ENCODE results near the gene ALDH9A1. TPM values are rescaled to one million over a fixed set of nuclear protein-coding genes. Genes with fewer than 3 reads are reported as not detected.

Gene ALDH9A1
- total and polyA plus RNA-seq, 10 of the 15 experiments (the other 5 are each of a cell fraction or from before 2014, with no cell fraction given): 25.7 to 106 (median 36.3) TPM

DNA sequence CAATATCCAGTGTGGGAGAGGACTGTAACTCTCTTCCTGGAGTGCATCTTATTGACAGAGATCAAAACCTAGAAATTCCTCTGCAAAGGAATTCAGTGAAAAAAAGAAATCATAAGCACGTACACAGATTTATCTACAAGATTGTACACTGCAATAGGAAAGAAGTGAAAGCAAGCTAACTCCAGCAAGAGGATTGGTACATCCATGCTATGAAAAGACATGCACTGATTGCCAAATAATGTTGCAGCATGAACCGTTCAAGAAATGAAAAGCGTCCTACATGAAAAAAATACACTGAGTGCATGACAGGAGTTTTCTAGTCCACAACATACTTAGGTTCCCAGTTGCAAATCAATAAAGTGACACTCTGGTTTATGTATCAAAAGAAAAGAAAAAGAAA is 69.2 kb downstream of the ALDH9A1 start:
- Histone ChIP-seq H3K4me2 (ENCODE audit: control insufficient read depth, insufficient read depth) (no peak overlapping the region), H3K9me3 (replicated peaks; ENCODE audit: control insufficient read depth, insufficient read depth, low read length) (no peaks in the 10 kb centered on the region), H3K79me2 (ENCODE audit: control insufficient read depth, insufficient read depth, low read length) (peaks cover 6% of the 10 kb centered on the region), H4K20me1 (ENCODE audit: control insufficient read depth, insufficient read depth) (no peaks in the 10 kb centered on the region), H3K27me3 (replicated peaks in 1 of 2; ENCODE audit: control insufficient read depth in 2 of 2, insufficient read depth in 2 of 2, low read length in 1 of 2) (no peaks in the 10 kb centered on the region), H3K4me1 (ENCODE audit: control insufficient read depth, insufficient read depth, low read length) (peaks cover 15% of the 10 kb centered on the region), H3K36me3 (ENCODE audit: control insufficient read depth in 2 of 2, insufficient read depth in 2 of 2, low read length in 1 of 2) (no peaks in the 10 kb centered on the region), H3K9ac (ENCODE audit: control insufficient read depth, insufficient read depth, low read length) (no peak overlapping the region), H3K4me3 (no peak overlapping the region), H2AFZ (ENCODE audit: control insufficient read depth, low read depth, low read length) (no peak overlapping the region), H3K27ac (ENCODE audit: control insufficient read depth, insufficient read depth) (no peak overlapping the region)
- intact Hi-C loops (cut with micrococcal nuclease; ENCODE audit: unreplicated experiment): no loop called here
- TF ChIP-seq CBX5 (IDR thresholded peaks at IDR 0.05; ENCODE audit: low read depth): no peak
- TF ChIP-seq, protein P1, sequence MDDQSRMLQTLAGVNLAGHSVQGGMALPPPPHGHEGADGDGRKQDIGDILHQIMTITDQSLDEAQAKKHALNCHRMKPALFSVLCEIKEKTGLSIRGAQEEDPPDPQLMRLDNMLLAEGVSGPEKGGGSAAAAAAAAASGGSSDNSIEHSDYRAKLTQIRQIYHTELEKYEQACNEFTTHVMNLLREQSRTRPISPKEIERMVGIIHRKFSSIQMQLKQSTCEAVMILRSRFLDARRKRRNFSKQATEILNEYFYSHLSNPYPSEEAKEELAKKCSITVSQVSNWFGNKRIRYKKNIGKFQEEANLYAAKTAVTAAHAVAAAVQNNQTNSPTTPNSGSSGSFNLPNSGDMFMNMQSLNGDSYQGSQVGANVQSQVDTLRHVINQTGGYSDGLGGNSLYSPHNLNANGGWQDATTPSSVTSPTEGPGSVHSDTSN (IDR thresholded peaks at IDR 0.05; ENCODE audit: insufficient replicate concordance, low read depth, low read length): no peak
- TF ChIP-seq CBFB (IDR thresholded peaks at IDR 0.05; ENCODE audit: low read depth): no peak
- no peak for TF ChIP-seq JUND (IDR thresholded peaks at IDR 0.05; ENCODE audit: low read depth, low read length)
- no peak for DNase-seq (ENCODE audit: low read depth, low spot score)
- CTCF ChIA-PET: no interaction called here
- SMC1A ChIA-PET (ENCODE audit: uncharacterized antibody, unreplicated experiment): interaction anchor here (0.5 kb wide), 1 partner anchor 58 kb away, joined by 3 read pairs; no protein-coding TSS in a partner anchor
- 75% methylated on average over 3 of the region's 3 CpGs for WGBS (ENCODE audit: insufficient coverage, insufficient replicate concordance, low lambda C conversion rate, missing lambda C conversion rate)
- RAD21 ChIA-PET (ENCODE audit: unreplicated experiment): no interaction called here
- no peak for FAIRE-seq
- ATAC-seq: no peak
- BruUV-seq (replicated peaks): no TSS peak
- POLR2A ChIA-PET: no interaction called here
- in situ Hi-C loops (cut with MboI): no loop called here

DNA sequence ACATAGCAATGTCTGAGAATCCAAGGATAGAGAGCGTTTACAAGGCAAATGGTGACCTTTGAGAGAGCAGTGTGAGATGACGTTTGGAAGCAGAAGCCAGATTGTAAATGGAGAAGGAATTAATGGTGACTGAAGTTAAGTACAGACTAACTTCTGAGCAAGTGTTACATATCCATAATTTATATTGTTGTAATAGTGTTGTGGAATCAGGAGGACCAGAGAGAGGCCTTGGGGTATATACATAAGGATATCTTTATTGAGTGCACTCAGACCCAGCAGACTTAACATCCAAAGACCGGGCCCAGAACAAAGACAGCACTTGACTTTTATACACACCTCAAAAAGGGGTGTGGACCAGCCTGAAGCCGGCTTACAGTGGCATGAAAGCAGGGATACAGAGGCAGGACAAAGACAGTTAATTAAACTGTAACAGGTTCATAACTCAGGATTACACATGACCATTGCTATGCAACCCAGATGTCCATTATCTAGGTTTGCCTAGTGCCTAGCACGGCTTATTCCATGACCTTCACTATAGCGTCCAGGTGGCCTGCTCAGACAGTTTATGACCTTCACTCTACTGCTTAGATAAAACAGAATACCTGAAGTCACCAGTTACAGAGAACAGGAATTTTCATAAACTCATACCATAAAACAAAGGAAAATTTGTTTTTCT is 70.1 kb downstream of the ALDH9A1 start:
- Histone ChIP-seq H3K4me1 (ENCODE audit: control insufficient read depth, insufficient read depth, low read length) (peaks cover 15% of the 10 kb centered on the region), H3K4me3 (no peak overlapping the region), H3K9me3 (replicated peaks; ENCODE audit: control insufficient read depth, insufficient read depth, low read length) (no peaks in the 10 kb centered on the region), H3K79me2 (ENCODE audit: control insufficient read depth, insufficient read depth, low read length) (peaks cover 6% of the 10 kb centered on the region), H3K27me3 (replicated peaks in 1 of 2; ENCODE audit: control insufficient read depth in 2 of 2, insufficient read depth in 2 of 2, low read length in 1 of 2) (no peaks in the 10 kb centered on the region), H3K4me2 (ENCODE audit: control insufficient read depth, insufficient read depth) (no peak overlapping the region), H4K20me1 (ENCODE audit: control insufficient read depth, insufficient read depth) (no peaks in the 10 kb centered on the region), H3K27ac (ENCODE audit: control insufficient read depth, insufficient read depth) (no peak overlapping the region), H2AFZ (ENCODE audit: control insufficient read depth, low read depth, low read length) (no peak overlapping the region), H3K9ac (ENCODE audit: control insufficient read depth, insufficient read depth, low read length) (no peak overlapping the region), H3K36me3 (ENCODE audit: control insufficient read depth in 2 of 2, insufficient read depth in 2 of 2, low read length in 1 of 2) (no peaks in the 10 kb centered on the region)
- ChIA-PET SMC1A (ENCODE audit: uncharacterized antibody, unreplicated experiment) (no interaction called here), CTCF (no interaction called here), POLR2A (no interaction called here), RAD21 (ENCODE audit: unreplicated experiment) (no interaction called here)
- no peak for FAIRE-seq
- BruUV-seq (replicated peaks): no TSS peak
- no peak for DNase-seq (ENCODE audit: low read depth, low spot score)
- no peak for ATAC-seq
- 73% methylated on average over 6 of the region's 6 CpGs for WGBS (ENCODE audit: insufficient coverage, insufficient replicate concordance, low lambda C conversion rate, missing lambda C conversion rate)
- no peak for TF ChIP-seq CHD4 (IDR thresholded peaks at IDR 0.05)
- intact Hi-C loops (cut with micrococcal nuclease; ENCODE audit: unreplicated experiment): no loop called here
- in situ Hi-C loops (cut with MboI): no loop called here

All from GM12878 (cell line).